Measurements from ENCODE around the gene GGA3. TPM values are rescaled to one million over a fixed set of nuclear protein-coding genes. Genes with fewer than 3 reads are reported as not detected.
"Not testable (repeated sequence)": the region's sequence is repeated elsewhere in the genome, so short reads cannot be mapped to it uniquely, and the experiment has no call there.

GGA3 gene, protein sequence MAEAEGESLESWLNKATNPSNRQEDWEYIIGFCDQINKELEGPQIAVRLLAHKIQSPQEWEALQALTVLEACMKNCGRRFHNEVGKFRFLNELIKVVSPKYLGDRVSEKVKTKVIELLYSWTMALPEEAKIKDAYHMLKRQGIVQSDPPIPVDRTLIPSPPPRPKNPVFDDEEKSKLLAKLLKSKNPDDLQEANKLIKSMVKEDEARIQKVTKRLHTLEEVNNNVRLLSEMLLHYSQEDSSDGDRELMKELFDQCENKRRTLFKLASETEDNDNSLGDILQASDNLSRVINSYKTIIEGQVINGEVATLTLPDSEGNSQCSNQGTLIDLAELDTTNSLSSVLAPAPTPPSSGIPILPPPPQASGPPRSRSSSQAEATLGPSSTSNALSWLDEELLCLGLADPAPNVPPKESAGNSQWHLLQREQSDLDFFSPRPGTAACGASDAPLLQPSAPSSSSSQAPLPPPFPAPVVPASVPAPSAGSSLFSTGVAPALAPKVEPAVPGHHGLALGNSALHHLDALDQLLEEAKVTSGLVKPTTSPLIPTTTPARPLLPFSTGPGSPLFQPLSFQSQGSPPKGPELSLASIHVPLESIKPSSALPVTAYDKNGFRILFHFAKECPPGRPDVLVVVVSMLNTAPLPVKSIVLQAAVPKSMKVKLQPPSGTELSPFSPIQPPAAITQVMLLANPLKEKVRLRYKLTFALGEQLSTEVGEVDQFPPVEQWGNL
- total RNA-seq (2014; rRNA removed; shearing (Covaris generic)), result 30.8 and 34.8 TPM in 2 replicates

DNA sequence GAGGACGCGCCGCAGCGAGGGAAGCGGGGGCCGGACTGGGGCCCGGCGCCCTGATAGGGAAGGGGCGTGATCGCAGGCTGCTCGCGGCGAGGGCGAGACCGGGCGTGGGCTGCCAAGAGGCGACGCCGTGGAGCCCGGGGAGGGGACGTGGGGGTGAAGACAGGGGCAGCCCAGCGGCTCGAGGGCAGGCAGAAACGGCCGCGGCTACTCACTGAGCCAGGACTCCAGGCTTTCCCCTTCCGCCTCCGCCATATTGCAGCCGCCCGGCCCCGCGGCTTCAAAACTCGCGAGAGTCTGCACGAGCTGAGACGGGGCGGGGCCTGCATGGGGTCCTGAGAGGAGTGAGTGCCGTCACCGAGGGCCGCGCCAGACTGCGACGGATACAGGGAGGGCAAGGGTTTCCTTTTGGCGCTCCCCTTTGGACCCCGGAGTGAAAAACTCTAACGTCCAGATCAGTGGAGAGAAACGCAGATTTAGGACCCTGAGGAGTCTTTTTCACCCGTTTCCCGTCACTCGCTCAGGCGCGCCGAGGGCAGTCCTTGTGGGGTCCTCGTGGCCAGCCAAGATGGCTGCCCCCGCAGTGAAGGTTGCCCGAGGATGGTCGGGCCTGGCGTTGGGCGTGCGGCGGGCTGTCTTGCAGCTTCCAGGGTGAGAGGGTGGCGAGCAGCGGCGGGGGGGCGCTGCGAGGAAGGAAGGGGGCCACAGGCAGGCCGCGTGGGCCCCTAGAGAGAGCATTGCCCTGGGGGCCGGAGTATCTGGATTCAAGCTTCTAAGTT lies at the start of gene GGA3, which contains the start of gene MRPS7:
Gene GGA3, minus strand, starts transcription at position 271 of the 776 bp plus-strand sequence. Its CDS starts 19 bp downstream, at position 252.
Gene MRPS7, plus strand, starts transcription at position 544 of the 776 bp plus-strand sequence. Its CDS starts 22 bp downstream, at position 566.
- peak within 1 kb of the TSS; percentile 92 for H3K4me3 ChIP-seq (ENCODE audit: insufficient read depth, low read depth, low read length)
- DNase-seq, result peak; percentile 98
- peaks cover 18% of the 10 kb centered on the region for H3K36me3 ChIP-seq (replicated peaks; ENCODE audit: control insufficient read depth, insufficient read depth, low read length)
- no peaks in the 10 kb centered on the region for H3K27me3 ChIP-seq (ENCODE audit: control insufficient read depth, insufficient read depth, low read length)

GRCh38 chr17:75308732-75309629 lies 47.6 kb upstream of the GGA3 start:
- no peak overlapping the region for H3K4me3 ChIP-seq (ENCODE audit: insufficient read depth, low read depth, low read length)
- DNase-seq, result peak; percentile 46
- H3K27me3 ChIP-seq (ENCODE audit: control insufficient read depth, insufficient read depth, low read length), result no peaks in the 10 kb centered on the region
- H3K36me3 ChIP-seq (replicated peaks; ENCODE audit: control insufficient read depth, insufficient read depth, low read length), result no peaks in the 10 kb centered on the region

DNA sequence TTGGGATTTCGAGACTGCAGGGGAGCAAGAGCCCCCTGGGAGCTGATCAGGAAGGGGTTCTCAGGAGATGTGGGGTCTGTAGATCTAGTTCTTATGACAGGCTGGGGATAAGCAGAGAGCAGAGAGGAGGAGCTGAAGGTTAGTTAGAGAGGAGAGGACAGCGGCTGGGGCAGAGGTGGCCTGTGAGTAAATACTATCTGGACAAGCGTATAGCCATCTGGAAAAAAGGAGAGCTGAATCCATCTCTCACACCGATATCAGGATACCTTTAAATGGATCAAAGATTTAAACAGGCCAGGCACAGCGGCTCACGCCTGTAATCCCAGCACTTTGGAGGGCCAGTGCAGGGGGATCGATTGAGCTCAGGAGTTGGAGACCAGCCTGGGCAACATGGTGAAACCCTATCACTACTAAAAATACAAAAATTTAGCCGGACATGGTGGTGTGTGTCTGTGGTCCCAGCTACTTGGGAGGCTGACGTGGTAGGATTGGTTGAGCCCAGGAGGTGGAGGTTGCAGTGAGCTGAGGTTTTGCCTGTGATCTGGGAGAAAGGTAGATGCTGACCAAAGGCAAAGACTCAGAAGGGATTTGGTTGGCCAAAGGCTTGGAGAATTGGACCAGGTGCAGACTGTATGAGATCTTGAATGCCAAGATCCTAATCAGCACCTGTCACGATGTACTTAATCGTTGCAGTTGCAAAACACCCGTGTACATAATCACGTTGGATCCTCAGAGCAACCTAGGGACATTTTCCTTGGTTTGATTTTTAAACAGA lies 46.7 kb upstream of the GGA3 start:
- DNase-seq, result no peak
- Histone ChIP-seq H3K4me3 (ENCODE audit: insufficient read depth, low read depth, low read length) (no peak overlapping the region), H3K36me3 (replicated peaks; ENCODE audit: control insufficient read depth, insufficient read depth, low read length) (no peaks in the 10 kb centered on the region)

GRCh38 chr17:75301502-75302206 lies 40.2 kb upstream of the GGA3 start:
- no peaks in the 10 kb centered on the region for H3K36me3 ChIP-seq (replicated peaks; ENCODE audit: control insufficient read depth, insufficient read depth, low read length)
- H3K4me3 ChIP-seq (ENCODE audit: insufficient read depth, low read depth, low read length), result no peak overlapping the region
- no peak for DNase-seq
- no peaks in the 10 kb centered on the region for H3K27me3 ChIP-seq (ENCODE audit: control insufficient read depth, insufficient read depth, low read length)

More for the DNA sequence above, 46.7 kb upstream of the GGA3 start:
- H3K27me3 ChIP-seq (ENCODE audit: control insufficient read depth, insufficient read depth, low read length), result no peaks in the 10 kb centered on the region

DNA sequence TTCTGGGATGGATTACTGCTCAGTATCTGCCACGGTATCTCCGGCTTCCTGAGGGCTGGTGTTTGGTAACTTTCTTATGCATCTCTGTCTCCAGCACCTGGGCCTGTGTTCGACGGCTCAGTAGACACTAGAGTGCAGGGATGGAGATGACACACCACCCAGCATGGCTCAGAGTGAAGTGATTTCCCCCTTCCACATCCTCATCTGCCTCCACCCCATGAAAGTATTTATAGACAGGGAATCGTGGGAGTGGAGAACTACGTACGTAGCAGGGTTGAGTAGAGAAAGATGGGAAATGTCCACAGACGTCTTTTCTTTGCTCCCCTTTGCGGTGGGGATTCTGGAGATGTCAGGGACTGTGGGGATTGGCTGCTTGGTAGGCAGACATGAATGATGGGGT lies 39.6 kb upstream of the GGA3 start:
- Histone ChIP-seq H3K36me3 (replicated peaks; ENCODE audit: control insufficient read depth, insufficient read depth, low read length) (no peaks in the 10 kb centered on the region), H3K27me3 (ENCODE audit: control insufficient read depth, insufficient read depth, low read length) (no peaks in the 10 kb centered on the region), H3K4me3 (ENCODE audit: insufficient read depth, low read depth, low read length) (no peak overlapping the region)
- DNase-seq, result no peak

DNA sequence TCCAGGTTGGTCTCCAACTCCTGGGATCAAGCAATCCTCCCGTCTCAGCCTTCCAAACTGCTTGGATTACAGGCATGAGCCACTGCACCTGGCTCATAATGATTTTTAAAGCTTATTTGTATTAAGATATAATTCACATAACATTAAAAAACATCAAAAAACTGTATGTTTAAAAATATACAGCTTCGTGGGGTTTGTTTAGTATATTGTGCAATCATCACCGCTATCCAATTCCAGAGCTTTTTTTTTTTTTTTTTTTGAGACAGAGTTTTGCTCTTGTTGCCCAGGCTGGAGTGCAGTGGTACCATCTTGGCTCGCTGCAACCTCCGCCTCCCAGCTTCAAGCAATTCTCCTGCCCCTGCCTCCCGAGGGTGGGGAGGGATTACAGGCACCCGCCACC lies 38.9 kb upstream of the GGA3 start:
- H3K36me3 ChIP-seq (replicated peaks; ENCODE audit: control insufficient read depth, insufficient read depth, low read length), result no peaks in the 10 kb centered on the region
- no peaks in the 10 kb centered on the region for H3K27me3 ChIP-seq (ENCODE audit: control insufficient read depth, insufficient read depth, low read length)
- DNase-seq, result no peak
- H3K4me3 ChIP-seq (ENCODE audit: insufficient read depth, low read depth, low read length), result no peak overlapping the region

DNA sequence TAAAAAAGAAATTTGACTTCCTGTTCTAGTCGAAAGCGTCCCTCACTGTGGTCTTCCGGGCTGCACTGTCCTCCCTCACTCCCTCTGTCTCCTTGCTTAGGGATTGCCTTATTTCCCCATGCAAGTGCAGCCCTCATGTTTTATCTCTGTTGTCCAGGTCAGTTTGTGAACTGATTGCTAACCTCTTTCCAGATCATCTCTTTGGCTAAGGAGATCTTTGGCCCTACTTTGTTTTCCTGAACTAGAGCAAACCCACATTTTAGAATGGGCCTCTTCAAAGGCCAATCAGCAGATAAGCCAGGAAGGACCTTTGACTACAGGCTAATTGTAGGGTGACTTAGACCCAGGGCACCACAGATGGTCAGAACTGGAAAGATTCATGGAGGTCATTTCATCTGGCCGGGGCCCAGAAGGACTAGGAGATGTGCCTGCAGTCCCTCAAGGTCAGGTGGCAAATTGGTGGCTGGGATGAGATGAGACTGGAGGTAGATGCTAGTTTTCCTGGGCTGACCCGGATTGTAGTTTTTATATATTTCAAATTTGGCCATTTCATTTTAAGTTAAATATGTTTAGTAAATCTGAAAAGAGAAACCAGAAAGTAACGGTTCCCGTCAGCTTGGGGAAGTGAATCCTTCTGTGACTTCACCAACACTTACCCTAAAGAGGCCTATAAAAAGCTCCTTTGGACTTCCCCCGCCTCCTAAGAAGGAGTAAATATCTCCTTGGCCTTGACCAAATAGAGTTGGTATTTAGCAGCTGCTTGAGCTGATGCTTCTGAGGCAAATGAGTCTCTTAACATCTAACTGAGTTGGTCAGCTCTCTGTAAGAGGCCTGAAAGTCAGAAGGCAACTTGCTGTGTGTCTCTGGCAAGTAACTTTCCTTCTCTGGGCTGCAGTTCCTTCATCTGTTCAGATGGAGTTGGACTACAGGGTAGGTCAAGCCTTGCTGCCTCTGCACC lies 34.1 kb upstream of the GGA3 start:
- H3K36me3 ChIP-seq (replicated peaks; ENCODE audit: control insufficient read depth, insufficient read depth, low read length), result no peaks in the 10 kb centered on the region
- no peaks in the 10 kb centered on the region for H3K27me3 ChIP-seq (ENCODE audit: control insufficient read depth, insufficient read depth, low read length)
- DNase-seq, result no peak
- H3K4me3 ChIP-seq (ENCODE audit: insufficient read depth, low read depth, low read length), result no peak overlapping the region

- H3K27me3 ChIP-seq (ENCODE audit: control insufficient read depth, insufficient read depth, low read length); H3K36me3 ChIP-seq (replicated peaks; ENCODE audit: control insufficient read depth, insufficient read depth, low read length); H3K4me3 ChIP-seq (ENCODE audit: insufficient read depth, low read depth, low read length); DNase-seq: not testable (repeated sequence)
Measured at GRCh38 chr17:75292810-75293448, 31.5 kb upstream of the GGA3 start.

DNA sequence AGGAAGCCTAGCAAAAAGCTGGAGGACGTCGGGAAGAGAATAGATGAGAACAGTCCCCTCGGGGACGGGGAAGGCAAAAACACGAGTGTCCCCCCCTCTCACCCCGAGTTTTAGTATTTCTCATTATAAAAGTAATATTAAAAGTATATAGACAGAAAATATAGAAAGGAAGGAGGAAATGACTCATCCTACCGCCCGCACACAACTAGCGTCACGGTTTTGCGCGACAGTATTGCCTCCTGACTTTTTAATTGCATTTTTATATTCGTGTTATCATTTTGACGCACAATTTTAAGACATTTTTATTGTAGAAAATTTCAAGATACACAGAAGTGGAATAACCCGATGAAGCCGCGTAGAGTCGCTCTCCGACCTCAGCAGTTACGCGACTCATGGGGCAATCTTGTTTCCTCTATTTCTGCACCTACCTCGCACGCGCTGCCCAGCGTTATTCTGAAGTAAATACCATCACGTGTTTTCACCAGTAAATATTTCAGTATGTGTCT lies 28.5 kb upstream of the GGA3 start:
- no peak for DNase-seq

GRCh38 chr17:75289115-75289831 lies 27.9 kb upstream of the GGA3 start, which contains the start of gene SLC25A19:
Gene SLC25A19, minus strand, starts transcription at chr17:75289433. Its CDS starts 2,669 bp downstream, at chr17:75286764.
- peak; percentile 99 for DNase-seq
- Histone ChIP-seq H3K4me3 (ENCODE audit: insufficient read depth, low read depth, low read length) (peak within 1 kb of the TSS; percentile 82), H3K36me3 (replicated peaks; ENCODE audit: control insufficient read depth, insufficient read depth, low read length) (peaks cover 9% of the 10 kb centered on the region), H3K27me3 (ENCODE audit: control insufficient read depth, insufficient read depth, low read length) (no peaks in the 10 kb centered on the region)

More for the DNA sequence above, 28.5 kb upstream of the GGA3 start:
- Histone ChIP-seq H3K4me3 (ENCODE audit: insufficient read depth, low read depth, low read length) (peak overlapping the region; percentile 51), H3K27me3 (ENCODE audit: control insufficient read depth, insufficient read depth, low read length) (no peaks in the 10 kb centered on the region), H3K36me3 (replicated peaks; ENCODE audit: control insufficient read depth, insufficient read depth, low read length) (peaks cover 9% of the 10 kb centered on the region)

DNA sequence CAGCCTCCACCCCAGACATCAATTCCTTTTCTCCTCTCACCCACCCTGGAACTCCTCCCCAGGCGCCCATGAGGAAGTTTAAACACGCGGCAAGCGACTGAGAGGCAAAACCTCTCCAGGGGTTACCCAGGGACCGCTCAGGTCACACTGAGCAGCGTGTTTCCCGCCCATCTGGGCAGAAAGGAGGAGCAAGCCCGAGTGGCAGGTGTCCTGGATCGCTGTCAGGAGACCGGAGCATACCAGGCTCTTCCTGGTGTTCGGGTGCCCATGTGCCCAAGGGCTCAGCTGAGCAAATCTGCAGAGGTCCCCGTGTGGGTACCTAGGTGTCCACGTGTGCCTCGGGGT lies 27.3 kb upstream of the GGA3 start:
- peak; percentile 84 for DNase-seq
- Histone ChIP-seq H3K36me3 (replicated peaks; ENCODE audit: control insufficient read depth, insufficient read depth, low read length) (peaks cover 9% of the 10 kb centered on the region), H3K4me3 (ENCODE audit: insufficient read depth, low read depth, low read length) (peak overlapping the region; percentile 82), H3K27me3 (ENCODE audit: control insufficient read depth, insufficient read depth, low read length) (no peaks in the 10 kb centered on the region)

Measured in H7 (cell line).